H9 (cell line): Measurements from ENCODE around the gene RMRP. TPM values are rescaled to one million over a fixed set of nuclear protein-coding genes. Genes with fewer than 3 reads are reported as not detected.

Experiments
- DNase-seq: peaks from one replicate; pipeline ENCODE4 v3.0.0-alpha.2; 2017
- H2AFZ ChIP-seq: one replicate; pipeline ENCODE4 v1.6.1; 2013; ENCODE audit warnings: mild to moderate bottlenecking, low read length, control low read depth, moderate library complexity
- H2AK5ac ChIP-seq: 2 replicates; pipeline ENCODE4 v1.6.1; 2013; ENCODE audit warnings: low read length, control low read depth, mixed read lengths; ENCODE audit not compliant: insufficient read length
- H2BK120ac ChIP-seq: one replicate; pipeline ENCODE4 v1.6.1; 2013; ENCODE audit warnings: low read depth, mild to moderate bottlenecking, low read length, control low read depth, inconsistent platforms; ENCODE audit not compliant: poor library complexity, severe bottlenecking
- H2BK12ac ChIP-seq: 2 replicates; pipeline ENCODE4 v1.6.1; 2013; ENCODE audit warnings: low read length, control low read depth, mixed read lengths, low read depth; ENCODE audit not compliant: insufficient read length
- H2BK15ac ChIP-seq: 2 replicates; pipeline ENCODE4 v1.6.1; 2013; ENCODE audit warnings: low read depth, low read length, control low read depth
- H2BK20ac ChIP-seq: one replicate; pipeline ENCODE4 v1.6.1; 2013; ENCODE audit warnings: low read depth, mild to moderate bottlenecking, low read length, control low read depth, inconsistent platforms; ENCODE audit not compliant: poor library complexity, severe bottlenecking
- H2BK5ac ChIP-seq: 2 replicates; pipeline ENCODE4 v1.6.1; 2013; ENCODE audit warnings: low read length, control low read depth, mixed read lengths; ENCODE audit not compliant: insufficient read length
- H3K14ac ChIP-seq: 2 replicates; pipeline ENCODE4 v1.6.1; 2013; ENCODE audit warnings: low read length, control low read depth; ENCODE audit not compliant: insufficient read depth
- H3K18ac ChIP-seq: 2 replicates; pipeline ENCODE4 v1.6.1; 2013; ENCODE audit warnings: low read depth, mild to moderate bottlenecking, mixed read lengths, low read length, control low read depth; ENCODE audit not compliant: insufficient read length
- H3K23ac ChIP-seq: 2 replicates; pipeline ENCODE4 v1.6.1; 2013; ENCODE audit warnings: low read length, control low read depth, mixed read lengths, low read depth; ENCODE audit not compliant: insufficient read length
- H3K23me2 ChIP-seq: 2 replicates; pipeline ENCODE4 v1.6.1; 2013; ENCODE audit warnings: low read depth, mild to moderate bottlenecking, mixed read lengths, low read length, control low read depth; ENCODE audit not compliant: insufficient read length, poor library complexity, severe bottlenecking
- H3K27ac ChIP-seq: 2 replicates; pipeline ENCODE4 v1.5.1; 2013; ENCODE audit warnings: low read length, control low read depth, mixed read lengths, low read depth; ENCODE audit not compliant: insufficient read length
- H3K27me3 ChIP-seq: 2 replicates; pipeline ENCODE4 v1.6.1; 2013; ENCODE audit warnings: low read length, control low read depth, inconsistent platforms; ENCODE audit not compliant: insufficient read depth
- H3K4ac ChIP-seq: 2 replicates; pipeline ENCODE4 v1.6.1; 2013; ENCODE audit warnings: low read depth, mild to moderate bottlenecking, control low read depth, inconsistent platforms, low read length, moderate library complexity
- H3K4me1 ChIP-seq: 2 replicates; pipeline ENCODE4 v1.6.1; 2013; ENCODE audit warnings: low read length, control low read depth, inconsistent platforms; ENCODE audit not compliant: insufficient read depth
- H3K4me2 ChIP-seq: 2 replicates; pipeline ENCODE4 v1.6.1; 2013; ENCODE audit warnings: low read length, control low read depth, mixed read lengths; ENCODE audit not compliant: insufficient read length, insufficient read depth
- H3K56ac ChIP-seq: 2 replicates; pipeline ENCODE4 v1.6.1; 2013; ENCODE audit warnings: low read depth, mild to moderate bottlenecking, mixed read lengths, low read length, control low read depth; ENCODE audit not compliant: insufficient read length
- H3K79me1 ChIP-seq: 2 replicates; pipeline ENCODE4 v1.6.1; 2013; ENCODE audit warnings: low read depth, mild to moderate bottlenecking, moderate library complexity, low read length, control low read depth, inconsistent platforms; ENCODE audit not compliant: insufficient read depth, poor library complexity, severe bottlenecking
- H3K79me2 ChIP-seq: 2 replicates; pipeline ENCODE4 v1.6.1; 2013; ENCODE audit warnings: low read length, control low read depth, inconsistent platforms; ENCODE audit not compliant: insufficient read depth
- H3K9ac ChIP-seq: 2 replicates; pipeline ENCODE4 v1.6.1; 2013; ENCODE audit warnings: low read length, control low read depth, mixed read lengths; ENCODE audit not compliant: insufficient read length; ENCODE audit errors: extremely low read depth
- H3K9me3 ChIP-seq: one replicate; pipeline ENCODE4 v1.6.1; 2013; ENCODE audit warnings: low read depth, low read length, inconsistent platforms; ENCODE audit not compliant: control insufficient read depth
- H3T11ph ChIP-seq: one replicate; pipeline ENCODE4 v1.6.1; 2013; ENCODE audit warnings: mild to moderate bottlenecking, low read length, control low read depth, inconsistent platforms
- H4K20me1 ChIP-seq: one replicate; pipeline ENCODE4 v1.6.1; 2013; ENCODE audit not compliant: control insufficient read depth, insufficient read length, insufficient read depth
- H4K5ac ChIP-seq: 2 replicates; pipeline ENCODE4 v1.6.1; 2013; ENCODE audit warnings: low read depth, mild to moderate bottlenecking, mixed read lengths, low read length, control low read depth; ENCODE audit not compliant: insufficient read length
- H4K8ac ChIP-seq: replicated peaks from 2 replicates; pipeline ENCODE4 v1.6.1; 2013; ENCODE audit warnings: low read length, control low read depth, mixed read lengths, low read depth; ENCODE audit not compliant: insufficient read length
- H4K91ac ChIP-seq: 2 replicates; pipeline ENCODE4 v1.6.1; 2013; ENCODE audit warnings: low read depth, mild to moderate bottlenecking, moderate library complexity, mixed read lengths, low read length, control low read depth; ENCODE audit not compliant: insufficient read length
- H3K27ac Mint-ChIP-seq, 3 experiments: 2 replicates in 2 of 3; 3 replicates in 1 of 3; pipeline ENCODE4 v1.8.0; 2020 to 2021; ENCODE audit warnings: mixed read lengths in 3 of 3, mild to moderate bottlenecking in 1 of 3, moderate library complexity in 1 of 3
- H3K27me3 Mint-ChIP-seq: 2 replicates; pipeline ENCODE4 v1.8.0; 2021; ENCODE audit warnings: low read depth, mild to moderate bottlenecking, moderate library complexity, mixed read lengths
- H3K36me3 Mint-ChIP-seq, 3 experiments: 2 replicates in 2 of 3; 3 replicates in 1 of 3; pipeline ENCODE4 v1.8.0; 2020 to 2021; ENCODE audit warnings: low read depth in 3 of 3, mixed read lengths in 3 of 3; ENCODE audit not compliant: insufficient read depth in 1 of 3
- H3K4me1 Mint-ChIP-seq, 2 experiments: 2 replicates each; pipeline ENCODE4 v1.8.0; 2020; ENCODE audit warnings: mixed read lengths in 2 of 2
- H3K4me3 Mint-ChIP-seq, 2 experiments: 2 replicates in 1 of 2; 3 replicates in 1 of 2; pipeline ENCODE4 v1.8.0; 2020 to 2021; ENCODE audit warnings: mild to moderate bottlenecking in 2 of 2, mixed read lengths in 2 of 2, moderate library complexity in 1 of 2
- H3K9me3 Mint-ChIP-seq, 2 experiments: 2 replicates in 1 of 2; 3 replicates in 1 of 2; pipeline ENCODE4 v1.8.0; 2020; ENCODE audit warnings: mild to moderate bottlenecking in 2 of 2, mixed read lengths in 2 of 2, moderate library complexity in 1 of 2
- CTCF ChIP-seq: fragments of 200-600 bp; sonication (generic); conservative IDR thresholded peaks from 3 replicates; pipeline ENCODE4 v1.8.0; 2021; ENCODE audit warnings: antibody characterized with exemption, mild to moderate bottlenecking
- WGBS: extraction: QIAGEN DNeasy Blood & Tissue Kit; methylation state at CpG from one replicate; pipeline ENCODE4 v1.1.7; 2013; ENCODE audit warnings: missing lambda C conversion rate, low lambda C conversion rate, mixed read lengths; ENCODE audit not compliant: insufficient read length; ENCODE audit errors: extremely low coverage; 5-methylcytosine and 5-hydroxymethylcytosine counted together
- total RNA-seq: library from RNA; stranded (reverse); gene quantifications from 2 replicates; pipeline ENCODE4 v1.2.1, GENCODE V29; 2021

Gene RMRP
- total RNA-seq, 1 experiment from 2014 or later: 18,417 TPM

- Histone ChIP-seq H4K91ac (no peak overlapping the region), H3K18ac (no peak overlapping the region), H3K4ac (no peak overlapping the region), H3K23ac (no peak overlapping the region), H3K79me2 (no peaks in the 10 kb centered on the region), H4K5ac (no peak overlapping the region), H2BK5ac (no peak overlapping the region), H3K23me2 (no peaks in the 10 kb centered on the region), H3K14ac (no peak overlapping the region), H3K9ac (no peak overlapping the region), H2AK5ac (no peak overlapping the region), H2AFZ (no peak overlapping the region), H4K20me1 (no peaks in the 10 kb centered on the region), H2BK120ac (no peak overlapping the region), H3K4me2 (no peak overlapping the region), H3K4me1 (no peaks in the 10 kb centered on the region), H3K27me3 (no peaks in the 10 kb centered on the region), H3K56ac (no peak overlapping the region), H3K27ac (no peak overlapping the region), H3K9me3 (no peaks in the 10 kb centered on the region), H3T11ph (no peak overlapping the region), H4K8ac (no peak overlapping the region), H2BK20ac (no peak overlapping the region), H2BK15ac (no peak overlapping the region), H2BK12ac (no peak overlapping the region), H3K79me1 (no peaks in the 10 kb centered on the region)
- no peak for DNase-seq
- Mint-ChIP-seq H3K27me3 (no peaks in the 10 kb centered on the region), H3K4me1 (no peaks in the 10 kb centered on the region; a peak in 1 of 4 replicates), H3K9me3 (no peaks in the 10 kb centered on the region), H3K27ac (no peak overlapping the region), H3K4me3 (no peak overlapping the region), H3K36me3 (peaks cover 2 to 17% (median 5%) of the 10 kb centered on the region in 3 experiments; a peak in 6 of 7 replicates)
- no CpG with 5 or more reads among the region's 5 CpGs for WGBS
- no peak for TF ChIP-seq CTCF
These were observed 40.4 kb upstream of the RMRP start for GRCh38 chr9:35698231-35698630.
